GOT3 (cell line): ENCODE measurements around the gene NBEA.
A peak's percentile ranks its signal among the peaks of the same experiment; 100 is the strongest.

ENCODE experiments used
- DNase-seq: peaks from one replicate; lab custom pipeline; 2025; ENCODE audit warnings: mixed read lengths; lab: John Stamatoyannopoulos, UW

The NBEA gene

DNA sequence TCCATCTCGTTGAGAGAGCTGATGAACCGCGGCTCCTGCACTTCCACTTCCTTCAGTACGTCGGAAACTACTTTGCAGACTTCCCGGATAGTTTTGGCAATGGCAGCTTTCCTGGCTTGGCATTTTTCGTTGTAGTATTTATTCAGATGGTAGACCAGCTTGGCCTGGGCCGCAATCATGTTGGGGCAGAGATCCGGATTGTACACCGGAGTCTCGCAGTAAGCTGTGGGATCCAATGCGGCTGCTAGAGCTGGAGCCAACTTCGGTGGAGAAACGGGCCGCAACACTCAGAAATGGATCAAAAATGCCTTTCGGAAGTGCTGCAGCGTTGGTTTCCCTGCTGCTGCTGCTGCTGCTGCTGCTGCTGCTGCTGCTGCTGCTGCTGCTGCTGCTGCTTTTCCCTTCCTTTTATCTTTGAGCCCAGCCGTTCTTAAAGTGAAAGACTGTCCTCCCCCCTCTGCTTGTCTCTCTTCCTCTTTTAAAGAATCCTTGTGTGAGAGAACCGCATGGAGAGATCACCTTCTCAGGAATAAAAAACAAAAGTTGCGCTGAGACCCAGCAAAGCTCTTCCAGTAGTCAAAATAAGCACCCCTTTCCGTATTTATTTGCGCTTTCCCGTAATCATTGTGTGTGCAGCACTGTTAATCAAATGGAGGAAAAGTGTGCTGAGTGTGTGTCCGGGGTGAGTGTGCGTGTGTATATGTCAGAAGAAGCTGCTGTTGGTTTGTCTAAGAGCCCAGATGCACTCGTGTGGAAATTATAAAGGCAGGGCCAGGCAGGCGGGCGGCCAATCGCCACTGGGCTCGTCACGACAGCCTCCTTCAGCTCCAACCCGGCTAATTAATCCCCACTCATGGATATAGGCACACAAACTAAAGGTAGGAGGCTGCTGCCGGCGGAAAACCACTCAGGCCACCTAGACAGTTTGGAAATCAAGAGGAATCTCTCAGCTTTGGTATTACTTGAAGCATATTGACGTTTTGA, 534.2 kb downstream of the NBEA start, which contains the start of gene MAB21L1:
Gene MAB21L1 (minus strand): TSS at position 730 of the 984 bp plus-strand sequence. CDS start 551 bp downstream, at position 179.
- DNase-seq = no peak

DNA sequence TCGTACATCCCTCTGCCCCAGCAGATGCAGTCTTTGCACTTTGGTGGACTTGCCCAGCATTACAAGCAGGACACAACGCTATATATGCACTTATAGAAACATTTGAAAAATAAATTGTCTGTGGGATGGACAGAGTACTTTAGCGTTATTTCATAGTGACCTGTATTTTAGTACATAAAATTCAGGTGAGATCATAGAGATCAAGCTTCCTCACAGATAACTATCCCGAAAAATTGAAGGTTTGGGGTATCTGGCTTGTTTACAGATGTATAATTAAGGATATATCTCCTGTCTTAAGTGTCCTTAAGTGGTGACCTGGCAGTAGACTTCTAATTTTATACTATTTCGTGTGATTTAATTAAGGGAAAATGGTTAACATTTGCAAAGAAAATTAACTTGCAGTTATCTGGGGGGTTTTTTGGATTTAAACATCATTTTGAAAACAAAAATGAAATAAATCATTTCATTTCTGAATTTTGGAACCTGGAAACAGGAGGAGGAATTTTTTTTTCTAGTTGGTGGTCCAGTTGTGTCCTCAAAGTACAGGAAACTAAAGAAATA, 535.4 kb downstream of the NBEA start:
- no peak for DNase-seq

DNA sequence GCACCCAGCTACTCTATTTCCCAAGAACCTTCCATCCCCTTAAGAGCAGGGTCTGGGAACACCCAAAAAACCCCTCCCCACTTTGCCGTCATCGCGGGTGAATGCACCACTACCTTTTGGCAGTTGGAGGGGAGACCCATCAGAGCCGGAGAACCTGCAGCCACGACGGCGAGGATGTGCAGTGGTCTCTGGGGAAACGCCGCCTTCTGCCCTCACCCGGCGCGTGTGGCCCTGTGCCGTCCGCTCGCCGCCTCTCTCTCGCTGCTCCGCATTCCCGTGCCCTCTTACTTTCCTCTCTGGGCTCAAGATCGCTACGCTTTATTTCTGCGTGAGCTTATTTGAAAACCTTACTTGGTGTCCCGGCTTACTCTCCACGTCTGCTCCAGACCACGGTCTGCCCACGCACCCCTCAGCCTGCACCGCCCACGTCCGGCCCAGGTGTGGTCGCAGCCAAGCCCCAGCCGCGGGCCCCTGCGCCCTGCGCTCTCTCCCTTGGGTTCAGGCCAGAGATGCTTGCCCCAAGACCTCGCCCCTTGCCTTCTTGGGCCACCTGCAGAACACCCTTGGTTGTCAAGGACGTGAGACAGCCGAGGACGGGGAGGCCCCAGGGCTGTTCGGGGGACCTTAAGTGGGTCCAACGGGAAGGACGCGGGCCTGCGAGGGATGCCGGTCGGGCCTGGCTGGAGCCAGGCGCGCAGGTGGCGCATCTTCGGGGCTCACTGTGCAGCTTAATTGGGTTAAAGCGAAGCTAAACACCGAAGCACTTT, 536.4 kb downstream of the NBEA start:
- DNase-seq = no peak

DNA sequence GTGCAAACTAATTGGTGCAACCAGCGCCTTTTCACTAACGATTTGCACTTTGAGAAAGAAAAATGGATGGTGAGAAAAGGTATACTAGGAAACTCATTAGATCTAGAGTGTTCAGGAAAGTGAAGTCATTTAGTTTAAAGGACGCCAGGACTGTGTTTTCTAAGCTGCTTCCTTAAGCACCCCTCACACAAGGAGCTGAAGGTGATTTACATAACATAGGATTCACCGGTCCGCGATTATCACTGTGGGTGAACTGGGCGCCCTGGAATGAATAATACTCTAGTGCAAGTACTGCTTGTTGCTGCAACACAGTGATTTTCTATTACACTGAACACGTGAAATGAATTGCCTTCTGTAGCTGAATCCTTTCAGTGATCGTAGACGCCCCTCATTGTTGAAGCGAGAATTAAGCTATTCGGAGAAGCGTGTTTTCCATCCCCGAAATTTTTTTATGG, 537.0 kb downstream of the NBEA start:
- DNase-seq = no peak

DNA sequence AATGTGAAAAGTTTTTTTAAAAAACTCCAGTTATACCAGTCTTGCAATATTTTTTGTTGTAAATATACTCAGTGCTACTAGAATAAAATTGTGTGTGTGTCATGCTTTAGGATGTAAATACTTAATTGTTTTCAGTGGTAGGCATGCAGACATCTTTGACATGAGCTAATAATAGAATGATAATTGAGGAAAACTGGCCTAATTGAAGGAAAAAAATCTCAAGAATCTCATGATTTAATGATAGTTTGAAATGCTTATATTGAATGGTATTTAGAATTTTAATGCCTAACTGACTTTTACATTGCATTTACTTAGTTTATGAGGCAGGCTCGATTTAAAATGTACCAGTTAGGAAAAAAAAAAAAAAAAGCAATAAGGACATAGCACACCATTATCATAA, 537.6 kb downstream of the NBEA start:
- DNase-seq = no peak

GRCh38 chr13:35480346-35480745, 538.3 kb downstream of the NBEA start:
- DNase-seq = no peak

DNA sequence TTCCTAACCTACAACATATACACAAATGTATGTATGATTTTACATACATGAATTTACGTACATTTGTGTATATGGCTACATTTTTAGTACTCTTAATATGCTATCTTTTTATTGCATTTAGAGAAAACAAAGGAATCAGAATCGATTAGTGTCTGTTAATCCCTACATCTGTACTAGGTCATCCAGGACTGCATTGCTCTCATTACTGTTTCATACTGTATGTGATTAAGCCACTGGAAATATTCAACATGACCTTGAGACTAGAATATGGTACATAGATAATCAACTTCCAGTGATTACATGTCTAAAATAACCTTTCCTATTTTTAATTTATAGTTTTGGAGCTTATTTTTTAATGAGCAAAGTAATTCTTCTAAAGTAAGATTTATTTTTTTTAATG, 539.7 kb downstream of the NBEA start:
- DNase-seq = no peak

GRCh38 chr13:35482527-35482926, 540.5 kb downstream of the NBEA start:
- no peak for DNase-seq

GRCh38 chr13:35483761-35484160, 541.7 kb downstream of the NBEA start:
- no peak for DNase-seq

- no peak for DNase-seq
Observed at GRCh38 chr13:35484384-35484783, 542.3 kb downstream of the NBEA start.

- no peak for DNase-seq
Observed at GRCh38 chr13:35485424-35485823, 543.4 kb downstream of the NBEA start.

DNA sequence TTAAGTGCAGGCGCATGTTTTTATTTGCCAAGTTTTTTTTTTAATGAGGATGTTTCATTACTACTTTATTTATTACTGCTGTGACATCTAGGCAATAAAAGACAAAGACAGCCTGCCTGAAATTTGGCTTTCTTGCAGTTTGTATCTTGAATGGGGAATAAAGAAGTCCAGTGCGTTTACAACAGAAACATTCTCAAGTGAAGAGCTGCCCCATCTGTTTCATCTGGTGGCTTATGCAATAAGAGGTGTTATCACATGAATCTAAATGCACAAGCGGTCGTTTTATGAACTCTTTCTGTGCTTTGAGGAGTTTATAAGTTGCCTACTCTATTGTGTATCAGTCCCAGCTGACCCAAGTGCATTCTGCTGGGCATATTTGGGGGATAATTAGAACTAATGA, 547.0 kb downstream of the NBEA start:
- no peak for DNase-seq

GRCh38 chr13:35496006-35496405, 553.9 kb downstream of the NBEA start:
- DNase-seq = no peak

DNA sequence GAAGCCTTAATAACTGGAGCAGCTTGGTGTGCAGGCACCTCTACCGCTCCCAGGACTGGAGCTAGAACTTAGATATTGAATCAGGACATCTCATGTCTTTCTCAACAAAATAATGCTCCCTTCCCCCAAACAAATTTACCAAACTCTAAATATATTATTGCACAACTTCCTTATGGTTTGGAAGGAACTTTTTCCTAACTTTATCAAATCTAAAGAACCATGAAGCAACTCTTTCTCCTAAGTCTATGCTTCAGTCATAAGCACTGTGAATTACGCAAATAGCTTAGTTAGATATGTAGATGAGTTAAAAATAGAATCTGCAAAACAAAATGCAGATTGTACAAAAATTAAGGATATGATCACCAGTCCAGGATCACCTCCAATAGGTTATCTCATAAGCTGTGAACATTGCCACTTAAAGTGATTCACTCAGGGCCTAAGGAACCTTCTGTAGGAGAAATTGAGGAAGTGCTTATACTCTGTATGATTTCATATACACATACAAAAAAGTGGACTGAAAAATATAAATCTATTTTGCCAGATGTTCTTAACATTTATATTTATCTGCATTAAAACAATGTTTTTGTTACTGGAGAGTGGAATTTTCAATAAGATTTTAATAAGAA, 554.8 kb downstream of the NBEA start:
- DNase-seq = no peak

DNA sequence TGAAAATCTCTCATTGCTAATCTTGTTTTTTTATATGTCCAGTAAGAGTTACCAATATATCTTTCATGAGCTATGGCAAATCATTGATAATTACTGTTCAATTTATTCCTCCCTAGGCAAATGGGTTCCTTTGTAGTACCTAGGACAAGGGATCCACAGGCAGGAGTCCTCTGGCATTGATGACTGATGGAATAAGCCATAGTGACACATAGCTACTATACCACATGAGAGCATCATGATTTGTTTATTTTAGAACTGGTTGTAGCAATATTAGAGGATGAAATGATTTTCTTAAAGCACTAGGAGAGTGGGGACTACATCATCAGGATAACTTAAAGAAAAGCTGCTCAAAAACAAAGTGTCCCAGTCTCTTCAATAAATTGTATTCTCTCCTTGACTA, 556.2 kb downstream of the NBEA start:
- DNase-seq = no peak

GRCh38 chr13:35499196-35499662, 557.2 kb downstream of the NBEA start:
- no peak for DNase-seq

GRCh38 chr13:35499676-35500075, 557.6 kb downstream of the NBEA start:
- DNase-seq = no peak

DNA sequence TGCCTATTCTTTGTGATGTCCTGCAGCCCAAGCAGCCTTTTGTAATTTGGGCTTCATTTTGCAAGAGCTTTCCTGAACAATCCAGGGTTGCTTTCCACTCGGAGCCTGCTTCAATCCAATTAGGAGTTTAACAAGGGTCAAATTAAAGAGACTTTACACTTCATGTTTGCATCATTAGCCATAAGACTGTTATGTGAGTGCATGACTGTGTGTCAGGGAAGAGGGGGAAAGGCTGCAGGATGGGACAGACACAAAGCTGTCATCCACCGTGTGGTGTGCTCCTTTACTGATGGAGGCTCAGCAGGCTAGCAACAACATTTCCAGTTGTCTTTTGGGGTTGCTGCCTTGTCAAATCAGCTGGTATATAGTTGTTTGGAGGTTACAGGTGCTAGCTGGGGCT, 558.1 kb downstream of the NBEA start:
- no peak for DNase-seq

- DNase-seq = no peak
Observed at GRCh38 chr13:35501661-35502235, 559.7 kb downstream of the NBEA start.

- DNase-seq = no peak
Observed at GRCh38 chr13:35502456-35502855, 560.4 kb downstream of the NBEA start.

DNA sequence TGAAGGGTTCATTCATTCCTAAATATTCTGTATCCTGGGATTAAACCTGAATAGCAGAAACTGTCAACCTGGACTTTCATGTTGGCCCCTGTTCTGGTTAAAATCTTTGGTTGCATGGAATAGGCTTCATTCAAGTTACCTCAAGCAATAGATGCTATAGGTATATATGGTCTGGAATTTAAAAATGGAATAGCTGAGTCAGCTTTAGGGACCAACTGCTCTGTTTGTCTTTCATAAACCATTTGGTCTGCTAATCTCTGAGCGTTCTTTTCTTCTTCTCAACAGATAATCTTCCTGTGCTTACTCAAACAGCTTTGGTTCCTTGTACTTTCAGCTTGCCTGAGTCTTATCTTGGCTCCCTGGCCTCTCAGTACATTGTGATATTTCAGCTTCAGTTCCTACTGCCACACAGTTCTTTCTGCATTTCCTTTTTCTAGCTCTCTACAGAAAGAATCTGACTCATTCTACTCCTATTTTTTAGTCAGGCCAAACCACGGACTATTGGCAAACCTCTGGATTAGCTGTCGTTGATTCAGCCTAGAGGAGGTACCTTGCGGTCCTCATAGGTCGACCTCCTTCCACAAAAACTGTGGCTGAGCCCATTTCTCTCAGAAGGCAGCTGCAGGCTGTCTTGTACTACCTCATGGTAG, 570.3 kb downstream of the NBEA start:
- peak; percentile 28 for DNase-seq
